Neural progenitor cell (in vitro differentiated cells): Measurements from ENCODE around the gene USP53. TPM values are rescaled to one million over a fixed set of nuclear protein-coding genes. Genes with fewer than 3 reads are reported as not detected.

Source experiments
- DNase-seq: peaks from one replicate; pipeline ENCODE4 v3.0.0-alpha.2; 2016; ENCODE audit warnings: low spot score
- H2AFZ ChIP-seq: fragments of 200-600 bp; sonication (generic); replicated peaks from 2 replicates; pipeline ENCODE4 v1.6.1; 2016; ENCODE audit warnings: antibody characterized with exemption
- H3F3A ChIP-seq: fragments of 200-600 bp; sonication (generic); 2 replicates; pipeline ENCODE4 v1.6.1; 2016; ENCODE audit warnings: antibody characterized with exemption, low read depth
- H3K27ac ChIP-seq: fragments of 200-600 bp; sonication (generic); 2 replicates; pipeline ENCODE4 v1.5.1; 2016; ENCODE audit warnings: mild to moderate bottlenecking
- H3K27me3 ChIP-seq: fragments of 200-600 bp; sonication (generic); 2 replicates; pipeline ENCODE4 v1.6.1; 2016; ENCODE audit warnings: mild to moderate bottlenecking, moderate library complexity
- H3K36me3 ChIP-seq: fragments of 200-600 bp; sonication (generic); 2 replicates; pipeline ENCODE4 v1.5.1; 2016
- H3K4me1 ChIP-seq: fragments of 200-600 bp; sonication (generic); 2 replicates; pipeline ENCODE4 v1.6.1; 2016; ENCODE audit warnings: mixed run types
- H3K4me2 ChIP-seq: fragments of 200-600 bp; sonication (generic); 2 replicates; pipeline ENCODE4 v1.6.1; 2016
- H3K4me3 ChIP-seq: fragments of 200-600 bp; sonication (generic); 2 replicates; pipeline ENCODE4 v1.5.1; 2016
- H3K79me2 ChIP-seq: fragments of 200-600 bp; sonication (generic); 2 replicates; pipeline ENCODE4 v1.6.1; 2016; ENCODE audit warnings: low read depth
- H3K9ac ChIP-seq: fragments of 200-600 bp; sonication (generic); 2 replicates; pipeline ENCODE4 v1.6.1; 2016
- H3K9me3 ChIP-seq: fragments of 200-600 bp; sonication (generic); 2 replicates; pipeline ENCODE4 v1.5.1; 2016; ENCODE audit warnings: low read depth
- H4K20me1 ChIP-seq: fragments of 200-600 bp; sonication (generic); 2 replicates; pipeline ENCODE4 v1.6.1; 2016; ENCODE audit warnings: low read depth
- H3K27ac Mint-ChIP-seq: 3 replicates; pipeline ENCODE4 v1.8.0; 2021; ENCODE audit warnings: mixed read lengths
- H3K27me3 Mint-ChIP-seq: 2 replicates; pipeline ENCODE4 v1.8.0; 2022; ENCODE audit warnings: low read depth, mild to moderate bottlenecking, inconsistent platforms, moderate library complexity, mixed read lengths; ENCODE audit not compliant: insufficient read depth
- H3K36me3 Mint-ChIP-seq: 3 replicates; pipeline ENCODE4 v1.8.0; 2021; ENCODE audit warnings: mixed read lengths
- H3K4me1 Mint-ChIP-seq: 3 replicates; pipeline ENCODE4 v1.8.0; 2021; ENCODE audit warnings: mixed read lengths
- H3K4me3 Mint-ChIP-seq: 3 replicates; pipeline ENCODE4 v1.8.0; 2021; ENCODE audit warnings: mild to moderate bottlenecking, moderate library complexity, mixed read lengths
- H3K9me3 Mint-ChIP-seq: 3 replicates; pipeline ENCODE4 v1.8.0; 2020; ENCODE audit warnings: mixed read lengths
- EZH2 ChIP-seq: fragments of 200-600 bp; sonication (generic); IDR thresholded peaks from 2 replicates; pipeline ENCODE4 v1.6.1; 2017; ENCODE audit warnings: antibody characterized with exemption, mild to moderate bottlenecking, moderate library complexity
- EZH2phosphoT487 ChIP-seq: fragments of 200-600 bp; sonication (generic); IDR thresholded peaks from 2 replicates; pipeline ENCODE4 v1.6.1; 2017; ENCODE audit warnings: antibody characterized with exemption
- total RNA-seq: library from RNA; depleted of rRNA; stranded (reverse); fragments of >200 nt; gene quantifications from 2 replicates; pipeline ENCODE4 v1.2.3, GENCODE V29; 2015; ENCODE audit warnings: low replicate concordance
- TF ChIP-seq, protein P1 (sequence below): fragments of 200-600 bp; sonication (generic); IDR thresholded peaks from 2 replicates; pipeline ENCODE4 v1.5.1; 2017; ENCODE audit warnings: antibody characterized with exemption, mild to moderate bottlenecking

The USP53 gene
- total RNA-seq, 1 donor from 2014 or later, result 38.7 TPM

DNA sequence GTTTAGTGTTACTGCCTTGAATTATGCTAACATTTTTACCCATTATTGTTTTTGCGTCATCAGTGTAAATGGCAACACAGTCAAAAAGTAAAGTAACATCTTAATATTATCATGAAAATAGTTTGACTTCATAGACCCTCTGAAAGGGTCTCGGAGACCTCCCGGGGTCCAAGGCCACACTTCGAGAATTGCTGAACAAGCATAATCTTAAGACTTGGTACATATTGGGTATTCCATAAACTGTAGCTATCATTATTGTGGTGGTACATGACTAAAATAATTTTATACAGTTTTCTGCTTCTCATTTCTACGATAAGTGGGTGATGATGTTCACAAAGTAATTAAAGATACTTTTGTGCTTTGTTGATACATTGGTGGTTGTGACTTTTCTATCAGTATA lies 76.8 kb downstream of the USP53 start:
- TF ChIP-seq EZH2phosphoT487 (no peak), EZH2 (no peak)
- TF ChIP-seq, protein P1, sequence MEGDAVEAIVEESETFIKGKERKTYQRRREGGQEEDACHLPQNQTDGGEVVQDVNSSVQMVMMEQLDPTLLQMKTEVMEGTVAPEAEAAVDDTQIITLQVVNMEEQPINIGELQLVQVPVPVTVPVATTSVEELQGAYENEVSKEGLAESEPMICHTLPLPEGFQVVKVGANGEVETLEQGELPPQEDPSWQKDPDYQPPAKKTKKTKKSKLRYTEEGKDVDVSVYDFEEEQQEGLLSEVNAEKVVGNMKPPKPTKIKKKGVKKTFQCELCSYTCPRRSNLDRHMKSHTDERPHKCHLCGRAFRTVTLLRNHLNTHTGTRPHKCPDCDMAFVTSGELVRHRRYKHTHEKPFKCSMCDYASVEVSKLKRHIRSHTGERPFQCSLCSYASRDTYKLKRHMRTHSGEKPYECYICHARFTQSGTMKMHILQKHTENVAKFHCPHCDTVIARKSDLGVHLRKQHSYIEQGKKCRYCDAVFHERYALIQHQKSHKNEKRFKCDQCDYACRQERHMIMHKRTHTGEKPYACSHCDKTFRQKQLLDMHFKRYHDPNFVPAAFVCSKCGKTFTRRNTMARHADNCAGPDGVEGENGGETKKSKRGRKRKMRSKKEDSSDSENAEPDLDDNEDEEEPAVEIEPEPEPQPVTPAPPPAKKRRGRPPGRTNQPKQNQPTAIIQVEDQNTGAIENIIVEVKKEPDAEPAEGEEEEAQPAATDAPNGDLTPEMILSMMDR, result no peak

DNA sequence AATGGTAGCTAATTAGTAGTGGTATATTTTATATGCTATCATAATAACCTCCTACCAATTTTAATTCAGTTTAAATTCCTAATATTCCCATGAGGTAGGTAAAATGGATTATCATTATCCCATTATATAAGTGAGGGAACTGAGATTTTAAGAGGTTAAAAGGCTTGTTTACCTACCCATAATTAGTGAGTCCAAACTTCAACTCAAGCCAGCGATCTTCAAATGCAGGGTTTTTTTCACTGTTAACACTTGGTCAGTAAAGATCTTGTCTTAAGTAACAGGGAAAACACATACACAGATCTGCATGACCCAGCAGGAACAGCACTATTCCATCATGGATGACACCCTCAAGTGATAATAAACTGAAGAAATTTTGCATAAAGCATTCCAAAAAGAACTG lies 78.1 kb downstream of the USP53 start:
- H3F3A ChIP-seq, result no peaks in the 10 kb centered on the region
- TF ChIP-seq EZH2 (no peak), EZH2phosphoT487 (no peak)
- TF ChIP-seq, protein P1, result no peak
- no peaks in the 10 kb centered on the region for H3K79me2 ChIP-seq
- no peak overlapping the region for H3K9ac ChIP-seq
- H2AFZ ChIP-seq, result no peak overlapping the region
- Mint-ChIP-seq H3K4me1 (no peaks in the 10 kb centered on the region), H3K27me3 (no peaks in the 10 kb centered on the region), H3K36me3 (peaks cover 3% of the 10 kb centered on the region), H3K27ac (no peak overlapping the region), H3K9me3 (no peaks in the 10 kb centered on the region), H3K4me3 (no peak overlapping the region)
- no peaks in the 10 kb centered on the region for H4K20me1 ChIP-seq
- DNase-seq, result no peak
- H3K4me1 ChIP-seq, result no peaks in the 10 kb centered on the region
- no peak overlapping the region for H3K27ac ChIP-seq
- no peaks in the 10 kb centered on the region for H3K9me3 ChIP-seq
- H3K4me2 ChIP-seq, result no peak overlapping the region
- H3K27me3 ChIP-seq, result no peaks in the 10 kb centered on the region
- no peaks in the 10 kb centered on the region for H3K36me3 ChIP-seq
- H3K4me3 ChIP-seq, result no peak overlapping the region

More for the DNA sequence above, 76.8 kb downstream of the USP53 start:
- no peak overlapping the region for H3K4me3 Mint-ChIP-seq
- H3K9me3 Mint-ChIP-seq, result no peaks in the 10 kb centered on the region
- H3K9me3 ChIP-seq, result no peaks in the 10 kb centered on the region
- H2AFZ ChIP-seq, result no peak overlapping the region
- no peak for DNase-seq
- H3F3A ChIP-seq, result no peaks in the 10 kb centered on the region
- no peaks in the 10 kb centered on the region for H3K4me1 Mint-ChIP-seq
- no peaks in the 10 kb centered on the region for H4K20me1 ChIP-seq
- no peak overlapping the region for H3K27ac ChIP-seq
- H3K79me2 ChIP-seq, result no peaks in the 10 kb centered on the region
- H3K4me2 ChIP-seq, result no peak overlapping the region
- no peak overlapping the region for H3K27ac Mint-ChIP-seq
- no peak overlapping the region for H3K9ac ChIP-seq
- H3K36me3 Mint-ChIP-seq, result peaks cover 3% of the 10 kb centered on the region
- H3K36me3 ChIP-seq, result no peaks in the 10 kb centered on the region
- no peaks in the 10 kb centered on the region for H3K27me3 Mint-ChIP-seq
- H3K27me3 ChIP-seq, result no peaks in the 10 kb centered on the region
- H3K4me3 ChIP-seq, result no peak overlapping the region
- no peaks in the 10 kb centered on the region for H3K4me1 ChIP-seq

- peaks cover 29% of the 10 kb centered on the region for H3K36me3 Mint-ChIP-seq
- Histone ChIP-seq H3K36me3 (peaks cover 19% of the 10 kb centered on the region), H3K27ac (no peak overlapping the region), H2AFZ (no peak overlapping the region), H3K4me2 (no peak overlapping the region), H3F3A (peaks cover 8% of the 10 kb centered on the region), H3K79me2 (peaks cover 29% of the 10 kb centered on the region), H3K9me3 (no peaks in the 10 kb centered on the region), H4K20me1 (no peaks in the 10 kb centered on the region), H3K4me1 (no peaks in the 10 kb centered on the region), H3K4me3 (no peak overlapping the region), H3K9ac (no peak overlapping the region), H3K27me3 (no peaks in the 10 kb centered on the region)
- TF ChIP-seq, protein P1, result no peak
- no peak for TF ChIP-seq EZH2
- no peak for TF ChIP-seq EZH2phosphoT487
- H3K27ac Mint-ChIP-seq, result no peak overlapping the region
- H3K9me3 Mint-ChIP-seq, result peaks cover 7% of the 10 kb centered on the region
- peaks cover 26% of the 10 kb centered on the region for H3K4me1 Mint-ChIP-seq
- H3K27me3 Mint-ChIP-seq, result peaks cover 4% of the 10 kb centered on the region
- DNase-seq, result no peak
- H3K4me3 Mint-ChIP-seq, result no peak overlapping the region
These were observed 83.8 kb downstream of the USP53 start for GRCh38 chr4:119296356-119296755.
